ENCODE results near the gene NGRN.

NGRN gene

GRCh38 chr15:90248789-90249202 lies 16.7 kb upstream of the NGRN start:
- no peak for DNase-seq (ENCODE audit: low spot score)
- Histone ChIP-seq H2BK15ac (ENCODE audit: low read length) (no peak overlapping the region), H3K4me1 (ENCODE audit: control insufficient read depth in 2 of 2, insufficient read depth in 1 of 2, low read depth in 1 of 2, low read length in 2 of 2) (peaks cover 2 to 7% of the 10 kb centered on the region in 2 donors), H2AFZ (ENCODE audit: low read length) (peak overlapping the region; percentile 100), H3K27me3 (ENCODE audit: control insufficient read depth in 3 of 3, insufficient read depth in 3 of 3, low read depth in 1 of 3, low read length in 3 of 3) (peaks cover 0 to 3% (median 0%) of the 10 kb centered on the region in 3 experiments), H4K8ac (ENCODE audit: low read depth, low read length) (no peak overlapping the region), H3K18ac (ENCODE audit: low read length) (no peak overlapping the region), H2BK12ac (ENCODE audit: low read length) (no peak overlapping the region), H3K4ac (ENCODE audit: low read length) (no peak overlapping the region), H3K9ac (ENCODE audit: low read depth, low read length, poor library complexity) (no peak overlapping the region), H2BK5ac (ENCODE audit: low read length) (no peak overlapping the region), H3K14ac (ENCODE audit: low read length) (no peak overlapping the region), H3K27ac (replicated peaks; ENCODE audit: low read length) (no peak overlapping the region), H2BK120ac (ENCODE audit: low read depth, low read length) (no peak overlapping the region), H3K4me3 (ENCODE audit: low read length in 2 of 2) (peak overlapping the region; percentile 51 to 73), H3K9me3 (replicated peaks in 1 of 2; ENCODE audit: control insufficient read depth in 2 of 2, insufficient read depth in 1 of 2, low read depth in 1 of 2, low read length in 2 of 2) (peaks cover 0 to 2% of the 10 kb centered on the region in 2 donors), H3K79me1 (ENCODE audit: low read depth, low read length) (no peaks in the 10 kb centered on the region), H2AK5ac (ENCODE audit: low read depth, low read length) (no peak overlapping the region), H3K4me2 (ENCODE audit: insufficient read depth, low read length, poor library complexity, severe bottlenecking) (no peak overlapping the region), H3K36me3 (replicated peaks in 1 of 2; ENCODE audit: control insufficient read depth in 2 of 2, insufficient read depth in 2 of 2, low read length in 2 of 2) (no peaks in the 10 kb centered on the region), H3K23ac (ENCODE audit: low read depth, low read length, poor library complexity) (no peak overlapping the region), H4K91ac (ENCODE audit: low read depth, low read length, poor library complexity) (no peak overlapping the region)
- WGBS, 2 donors (ENCODE audit: extremely low coverage in 2 of 2, insufficient read length in 2 of 2, insufficient replicate concordance in 1 of 2): no CpG with 5 or more reads among the region's 6 CpGs

- Histone ChIP-seq H3K9ac (ENCODE audit: low read depth, low read length, poor library complexity) (peak within 1 kb of the TSS; percentile 67), H3K27me3 (ENCODE audit: control insufficient read depth in 3 of 3, insufficient read depth in 3 of 3, low read depth in 1 of 3, low read length in 3 of 3) (peaks cover 0 to 3% (median 0%) of the 10 kb centered on the region in 3 experiments), H2BK15ac (ENCODE audit: low read length) (peak within 1 kb of the TSS; percentile 15), H2BK120ac (ENCODE audit: low read depth, low read length) (no peak within 1 kb of the TSS), H3K79me1 (ENCODE audit: low read depth, low read length) (no peaks in the 10 kb centered on the region), H2BK5ac (ENCODE audit: low read length) (no peak within 1 kb of the TSS), H3K4me2 (ENCODE audit: insufficient read depth, low read length, poor library complexity, severe bottlenecking) (peak within 1 kb of the TSS; percentile 92), H3K23ac (ENCODE audit: low read depth, low read length, poor library complexity) (peak within 1 kb of the TSS; percentile 58), H2AFZ (ENCODE audit: low read length) (peak within 1 kb of the TSS; percentile 100), H2BK12ac (ENCODE audit: low read length) (no peak within 1 kb of the TSS), H3K4me1 (ENCODE audit: control insufficient read depth in 2 of 2, insufficient read depth in 1 of 2, low read depth in 1 of 2, low read length in 2 of 2) (peaks cover 2 to 7% of the 10 kb centered on the region in 2 donors), H3K4ac (ENCODE audit: low read length) (no peak within 1 kb of the TSS), H3K4me3 (ENCODE audit: low read length in 2 of 2) (peak within 1 kb of the TSS; percentile 73 to 86), H4K8ac (ENCODE audit: low read depth, low read length) (no peak within 1 kb of the TSS), H3K14ac (ENCODE audit: low read length) (no peak within 1 kb of the TSS), H3K9me3 (replicated peaks in 1 of 2; ENCODE audit: control insufficient read depth in 2 of 2, insufficient read depth in 1 of 2, low read depth in 1 of 2, low read length in 2 of 2) (no peaks in the 10 kb centered on the region), H3K36me3 (replicated peaks in 1 of 2; ENCODE audit: control insufficient read depth in 2 of 2, insufficient read depth in 2 of 2, low read length in 2 of 2) (no peaks in the 10 kb centered on the region), H3K27ac (replicated peaks; ENCODE audit: low read length) (no peak within 1 kb of the TSS), H4K91ac (ENCODE audit: low read depth, low read length, poor library complexity) (no peak within 1 kb of the TSS), H2AK5ac (ENCODE audit: low read depth, low read length) (no peak within 1 kb of the TSS), H3K18ac (ENCODE audit: low read length) (peak within 1 kb of the TSS; percentile 95)
- no CpG with 5 or more reads among the region's 44 CpGs for WGBS, 2 donors (ENCODE audit: extremely low coverage in 2 of 2, insufficient read length in 2 of 2, insufficient replicate concordance in 1 of 2)
- peak; percentile 92 for DNase-seq (ENCODE audit: low spot score)
Observed at GRCh38 chr15:90249203-90249863, 16.1 kb upstream of the NGRN start, which contains the start of gene TTLL13. Gene TTLL13, plus strand, starts transcription at chr15:90249556. Its CDS starts 1,075 bp downstream, at chr15:90250631.

GRCh38 chr15:90257776-90258175 lies 7.7 kb upstream of the NGRN start:
- Histone ChIP-seq H2BK15ac (ENCODE audit: low read length) (no peak overlapping the region), H3K14ac (ENCODE audit: low read length) (no peak overlapping the region), H3K79me1 (ENCODE audit: low read depth, low read length) (no peaks in the 10 kb centered on the region), H3K4ac (ENCODE audit: low read length) (no peak overlapping the region), H3K9ac (ENCODE audit: low read depth, low read length, poor library complexity) (no peak overlapping the region), H3K36me3 (replicated peaks in 1 of 2; ENCODE audit: control insufficient read depth in 2 of 2, insufficient read depth in 2 of 2, low read length in 2 of 2) (no peaks in the 10 kb centered on the region), H3K9me3 (replicated peaks in 1 of 2; ENCODE audit: control insufficient read depth in 2 of 2, insufficient read depth in 1 of 2, low read depth in 1 of 2, low read length in 2 of 2) (no peaks in the 10 kb centered on the region), H3K23ac (ENCODE audit: low read depth, low read length, poor library complexity) (no peak overlapping the region), H3K27me3 (ENCODE audit: control insufficient read depth in 3 of 3, insufficient read depth in 3 of 3, low read depth in 1 of 3, low read length in 3 of 3) (no peaks in the 10 kb centered on the region), H2BK5ac (ENCODE audit: low read length) (no peak overlapping the region), H3K4me3 (ENCODE audit: low read length in 2 of 2) (no peak overlapping the region), H3K18ac (ENCODE audit: low read length) (no peak overlapping the region), H3K27ac (replicated peaks; ENCODE audit: low read length) (no peak overlapping the region), H2AFZ (ENCODE audit: low read length) (no peak overlapping the region), H2AK5ac (ENCODE audit: low read depth, low read length) (no peak overlapping the region), H4K91ac (ENCODE audit: low read depth, low read length, poor library complexity) (no peak overlapping the region), H3K4me1 (ENCODE audit: control insufficient read depth in 2 of 2, insufficient read depth in 1 of 2, low read depth in 1 of 2, low read length in 2 of 2) (no peaks in the 10 kb centered on the region), H4K8ac (ENCODE audit: low read depth, low read length) (no peak overlapping the region), H3K4me2 (ENCODE audit: insufficient read depth, low read length, poor library complexity, severe bottlenecking) (no peak overlapping the region), H2BK12ac (ENCODE audit: low read length) (no peak overlapping the region), H2BK120ac (ENCODE audit: low read depth, low read length) (no peak overlapping the region)
- WGBS, 2 donors (ENCODE audit: extremely low coverage in 2 of 2, insufficient read length in 2 of 2, insufficient replicate concordance in 1 of 2): no CpG with 5 or more reads among the region's 7 CpGs
- DNase-seq (ENCODE audit: low spot score): no peak

- Histone ChIP-seq H3K9me3 (replicated peaks in 1 of 2; ENCODE audit: control insufficient read depth in 2 of 2, insufficient read depth in 1 of 2, low read depth in 1 of 2, low read length in 2 of 2) (no peaks in the 10 kb centered on the region), H2BK5ac (ENCODE audit: low read length) (no peak overlapping the region), H3K79me1 (ENCODE audit: low read depth, low read length) (no peaks in the 10 kb centered on the region), H3K23ac (ENCODE audit: low read depth, low read length, poor library complexity) (no peak overlapping the region), H3K9ac (ENCODE audit: low read depth, low read length, poor library complexity) (no peak overlapping the region), H3K36me3 (replicated peaks in 1 of 2; ENCODE audit: control insufficient read depth in 2 of 2, insufficient read depth in 2 of 2, low read length in 2 of 2) (no peaks in the 10 kb centered on the region), H2AK5ac (ENCODE audit: low read depth, low read length) (no peak overlapping the region), H3K14ac (ENCODE audit: low read length) (no peak overlapping the region), H4K91ac (ENCODE audit: low read depth, low read length, poor library complexity) (no peak overlapping the region), H2BK120ac (ENCODE audit: low read depth, low read length) (no peak overlapping the region), H3K18ac (ENCODE audit: low read length) (no peak overlapping the region), H3K4me3 (ENCODE audit: low read length in 2 of 2) (no peak overlapping the region), H2AFZ (ENCODE audit: low read length) (no peak overlapping the region), H3K4me2 (ENCODE audit: insufficient read depth, low read length, poor library complexity, severe bottlenecking) (no peak overlapping the region), H3K27me3 (ENCODE audit: control insufficient read depth in 3 of 3, insufficient read depth in 3 of 3, low read depth in 1 of 3, low read length in 3 of 3) (no peaks in the 10 kb centered on the region), H4K8ac (ENCODE audit: low read depth, low read length) (no peak overlapping the region), H2BK12ac (ENCODE audit: low read length) (no peak overlapping the region), H2BK15ac (ENCODE audit: low read length) (no peak overlapping the region), H3K27ac (replicated peaks; ENCODE audit: low read length) (no peak overlapping the region), H3K4ac (ENCODE audit: low read length) (no peak overlapping the region), H3K4me1 (ENCODE audit: control insufficient read depth in 2 of 2, insufficient read depth in 1 of 2, low read depth in 1 of 2, low read length in 2 of 2) (peaks cover 2 to 3% of the 10 kb centered on the region in 2 donors)
- DNase-seq (ENCODE audit: low spot score): no peak
- no CpG with 5 or more reads among the region's 5 CpGs for WGBS, 2 donors (ENCODE audit: extremely low coverage in 2 of 2, insufficient read length in 2 of 2, insufficient replicate concordance in 1 of 2)
Observed at GRCh38 chr15:90259524-90259923, 5.9 kb upstream of the NGRN start.

Data from neuronal stem cell (in vitro differentiated cells).